Smooth muscle cell (in vitro differentiated cells): ENCODE data around the gene GALNT5. TPM values are rescaled to one million over a fixed set of nuclear protein-coding genes. Genes with fewer than 3 reads are reported as not detected.

ENCODE experiments used
- DNase-seq: peaks from one replicate; lab custom pipeline; 2025; ENCODE audit not compliant: unreplicated experiment; lab: John Stamatoyannopoulos, UW
- H2AFZ ChIP-seq: fragments of 200-600 bp; sonication (generic); 2 replicates; pipeline ENCODE4 v1.6.0; 2016; ENCODE audit warnings: antibody characterized with exemption, low read depth, mild to moderate bottlenecking
- H3F3A ChIP-seq: fragments of 200-600 bp; sonication (generic); 2 replicates; pipeline ENCODE4 v1.6.0; 2017; ENCODE audit warnings: antibody characterized with exemption, low read depth
- H3K27ac ChIP-seq: fragments of 200-600 bp; sonication (generic); 2 replicates; pipeline ENCODE4 v1.5.1; 2016; ENCODE audit warnings: low read depth, mild to moderate bottlenecking
- H3K27me3 ChIP-seq: fragments of 200-600 bp; sonication (generic); 2 replicates; pipeline ENCODE4 v1.6.1; 2016; ENCODE audit warnings: low read depth, mild to moderate bottlenecking
- H3K36me3 ChIP-seq: fragments of 200-600 bp; sonication (generic); 2 replicates; pipeline ENCODE4 v1.5.1; 2016; ENCODE audit warnings: low read depth
- H3K4me1 ChIP-seq: fragments of 200-600 bp; sonication (generic); 2 replicates; pipeline ENCODE4 v1.5.1; 2016; ENCODE audit warnings: low read depth
- H3K4me2 ChIP-seq: fragments of 200-600 bp; sonication (generic); 2 replicates; pipeline ENCODE4 v1.6.0; 2016; ENCODE audit warnings: mild to moderate bottlenecking
- H3K4me3 ChIP-seq: fragments of 200-600 bp; sonication (generic); 2 replicates; pipeline ENCODE4 v1.5.1; 2016; ENCODE audit warnings: mild to moderate bottlenecking
- H3K79me2 ChIP-seq: fragments of 200-600 bp; sonication (generic); 2 replicates; pipeline ENCODE4 v1.6.0; 2016; ENCODE audit warnings: low read depth, mild to moderate bottlenecking
- H3K9ac ChIP-seq: fragments of 200-600 bp; sonication (generic); 2 replicates; pipeline ENCODE4 v1.6.0; 2016; ENCODE audit warnings: low read depth
- H3K9me3 ChIP-seq: fragments of 200-600 bp; sonication (generic); replicated peaks from 2 replicates; pipeline ENCODE4 v1.5.1; 2016; ENCODE audit warnings: low read depth
- H4K20me1 ChIP-seq: fragments of 200-600 bp; sonication (generic); 2 replicates; pipeline ENCODE4 v1.6.0; 2016; ENCODE audit warnings: low read depth
- WGBS: methylation state at CpG from one replicate; pipeline ENCODE4 v1.1.7; 2016; ENCODE audit warnings: low lambda C conversion rate; 5-methylcytosine and 5-hydroxymethylcytosine counted together
- polyA plus RNA-seq: library from polyadenylated mRNA; unstranded; fragments of >200 nt; fragmentation: Nextera tagmentation; extraction: Ambion mirVana; gene quantifications from 2 replicates; pipeline ENCODE4 v1.2.1, GENCODE V29; 2016
- total RNA-seq: library from RNA; depleted of rRNA; stranded (reverse); fragments of >200 nt; gene quantifications from 2 replicates; pipeline ENCODE4 v1.2.3, GENCODE V29; 2014
- TF ChIP-seq, protein P1 (sequence below): fragments of 200-600 bp; sonication (generic); IDR thresholded peaks from 2 replicates; pipeline ENCODE4 v1.5.1; 2017; ENCODE audit warnings: borderline replicate concordance, mild to moderate bottlenecking, antibody characterized with exemption; ENCODE audit not compliant: insufficient read depth, poor library complexity, severe bottlenecking

Gene GALNT5
- total and polyA plus RNA-seq, 2 experiments from 2014 or later, result 1.8 to 2.0 TPM

DNA sequence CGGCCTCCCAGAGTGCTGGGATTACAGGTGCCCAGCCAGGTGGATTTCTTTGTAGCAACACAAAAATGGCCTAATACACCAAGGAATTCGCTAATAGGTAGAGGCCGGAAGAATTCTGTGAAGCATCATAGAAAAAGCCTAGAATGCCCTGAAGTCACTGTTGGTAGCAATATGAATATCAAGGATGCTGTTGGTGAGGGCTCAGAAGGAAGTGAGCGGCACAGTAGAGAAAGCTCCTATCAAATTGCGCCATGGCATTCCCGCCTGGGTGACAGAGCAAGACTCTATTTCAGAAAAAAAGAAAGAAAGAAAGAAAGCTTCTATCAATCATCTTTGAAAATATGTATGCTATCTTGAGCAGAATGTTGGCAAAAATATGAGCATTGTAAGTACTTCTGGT lies 23.8 kb downstream of the GALNT5 start:
- TF ChIP-seq, protein P1, sequence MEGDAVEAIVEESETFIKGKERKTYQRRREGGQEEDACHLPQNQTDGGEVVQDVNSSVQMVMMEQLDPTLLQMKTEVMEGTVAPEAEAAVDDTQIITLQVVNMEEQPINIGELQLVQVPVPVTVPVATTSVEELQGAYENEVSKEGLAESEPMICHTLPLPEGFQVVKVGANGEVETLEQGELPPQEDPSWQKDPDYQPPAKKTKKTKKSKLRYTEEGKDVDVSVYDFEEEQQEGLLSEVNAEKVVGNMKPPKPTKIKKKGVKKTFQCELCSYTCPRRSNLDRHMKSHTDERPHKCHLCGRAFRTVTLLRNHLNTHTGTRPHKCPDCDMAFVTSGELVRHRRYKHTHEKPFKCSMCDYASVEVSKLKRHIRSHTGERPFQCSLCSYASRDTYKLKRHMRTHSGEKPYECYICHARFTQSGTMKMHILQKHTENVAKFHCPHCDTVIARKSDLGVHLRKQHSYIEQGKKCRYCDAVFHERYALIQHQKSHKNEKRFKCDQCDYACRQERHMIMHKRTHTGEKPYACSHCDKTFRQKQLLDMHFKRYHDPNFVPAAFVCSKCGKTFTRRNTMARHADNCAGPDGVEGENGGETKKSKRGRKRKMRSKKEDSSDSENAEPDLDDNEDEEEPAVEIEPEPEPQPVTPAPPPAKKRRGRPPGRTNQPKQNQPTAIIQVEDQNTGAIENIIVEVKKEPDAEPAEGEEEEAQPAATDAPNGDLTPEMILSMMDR, result no peak
- H3K4me2 ChIP-seq, result no peak overlapping the region
- WGBS, result 89% methylated on average over 6 of the region's 6 CpGs

DNA sequence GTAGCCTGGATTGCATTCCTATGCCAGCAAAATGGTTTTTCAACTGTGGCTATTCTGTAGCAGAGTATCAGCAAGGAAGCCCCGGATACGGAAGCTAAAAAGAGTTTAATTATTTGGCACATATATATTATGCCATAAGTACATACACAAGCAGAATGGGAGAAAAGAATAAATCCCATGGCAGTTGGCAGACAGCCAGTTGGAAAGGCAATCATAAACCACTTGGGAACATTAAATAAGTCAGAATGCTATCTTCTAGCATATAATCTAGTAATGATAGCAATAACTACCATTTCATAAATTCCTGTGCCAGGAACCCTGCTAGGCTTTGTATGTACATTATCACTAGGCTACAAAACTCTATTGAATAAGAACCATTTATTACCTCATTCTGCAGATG lies 26.0 kb downstream of the GALNT5 start:
- Histone ChIP-seq H3K4me3 (no peak overlapping the region), H4K20me1 (no peaks in the 10 kb centered on the region), H3K27me3 (no peaks in the 10 kb centered on the region), H3K27ac (no peak overlapping the region), H3K4me1 (no peaks in the 10 kb centered on the region), H3K9ac (no peak overlapping the region), H3K36me3 (no peaks in the 10 kb centered on the region), H3K4me2 (no peak overlapping the region), H3K9me3 (no peaks in the 10 kb centered on the region), H2AFZ (no peak overlapping the region), H3K79me2 (no peaks in the 10 kb centered on the region), H3F3A (no peaks in the 10 kb centered on the region)
- TF ChIP-seq, protein P1, result no peak
- no peak for DNase-seq
- 93% methylated on average over 2 of the region's 2 CpGs for WGBS

More for the DNA sequence above, 23.8 kb downstream of the GALNT5 start:
- Histone ChIP-seq H3K27ac (no peak overlapping the region), H3K79me2 (no peaks in the 10 kb centered on the region), H3K36me3 (no peaks in the 10 kb centered on the region), H3K4me3 (no peak overlapping the region), H3K9me3 (no peaks in the 10 kb centered on the region), H3F3A (no peaks in the 10 kb centered on the region), H3K27me3 (no peaks in the 10 kb centered on the region), H4K20me1 (no peaks in the 10 kb centered on the region), H2AFZ (no peak overlapping the region), H3K9ac (no peak overlapping the region), H3K4me1 (no peaks in the 10 kb centered on the region)
- no peak for DNase-seq

DNA sequence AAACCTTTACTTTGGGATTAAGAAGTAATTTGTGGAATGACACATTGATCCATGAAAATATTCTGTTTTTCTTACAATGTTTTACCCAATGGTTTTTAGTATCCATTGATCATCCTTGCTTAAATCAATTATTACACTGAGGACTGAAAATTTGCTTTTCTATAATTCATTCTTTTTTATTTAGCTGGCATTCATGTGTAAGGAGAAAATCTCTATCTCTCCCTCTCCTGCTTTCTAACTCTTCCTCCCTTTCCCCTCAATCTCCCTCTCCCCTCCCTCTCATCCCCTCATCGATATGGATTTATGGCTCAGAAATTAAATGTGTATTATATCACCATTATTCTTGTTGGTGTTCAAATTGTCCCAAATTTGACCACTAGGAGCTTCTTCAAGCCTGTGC lies 29.7 kb downstream of the GALNT5 start:
- no peak overlapping the region for H3K4me2 ChIP-seq
- H4K20me1 ChIP-seq, result no peaks in the 10 kb centered on the region
- H3F3A ChIP-seq, result no peaks in the 10 kb centered on the region
- H3K9ac ChIP-seq, result no peak overlapping the region
- no peaks in the 10 kb centered on the region for H3K79me2 ChIP-seq
- TF ChIP-seq, protein P1, result no peak
- 89% methylated on average over 1 of the region's 1 CpG for WGBS
- no peak for DNase-seq
- no peaks in the 10 kb centered on the region for H3K9me3 ChIP-seq
- no peak overlapping the region for H3K4me3 ChIP-seq
- no peaks in the 10 kb centered on the region for H3K27me3 ChIP-seq
- no peaks in the 10 kb centered on the region for H3K4me1 ChIP-seq
- no peak overlapping the region for H3K27ac ChIP-seq
- H2AFZ ChIP-seq, result no peak overlapping the region
- no peaks in the 10 kb centered on the region for H3K36me3 ChIP-seq

DNA sequence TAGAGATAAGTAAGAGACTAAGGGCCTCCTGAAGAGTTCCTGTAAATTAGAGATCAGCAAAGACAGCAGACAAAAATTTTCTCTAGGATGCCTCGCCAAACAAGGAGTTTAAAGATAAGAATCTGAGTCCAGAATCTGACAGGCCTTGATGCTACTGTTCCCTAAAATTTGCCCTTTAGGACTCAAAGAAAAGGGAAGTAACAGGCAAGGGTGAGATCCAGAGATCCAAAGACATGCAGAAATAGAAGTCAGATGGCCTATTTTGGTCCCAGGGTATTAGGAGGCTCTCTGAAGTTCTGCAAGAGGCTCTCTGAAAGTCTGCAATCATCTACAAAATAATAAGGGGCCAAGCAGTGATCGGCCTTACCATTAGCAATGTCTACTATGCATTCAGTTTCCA lies 33.0 kb downstream of the GALNT5 start:
- Histone ChIP-seq H3K27me3 (no peaks in the 10 kb centered on the region), H3K4me1 (no peaks in the 10 kb centered on the region), H3K27ac (no peak overlapping the region), H3K36me3 (no peaks in the 10 kb centered on the region), H3K4me3 (no peak overlapping the region), H3F3A (no peaks in the 10 kb centered on the region), H2AFZ (no peak overlapping the region), H3K4me2 (no peak overlapping the region), H3K79me2 (no peaks in the 10 kb centered on the region), H4K20me1 (no peaks in the 10 kb centered on the region), H3K9me3 (no peaks in the 10 kb centered on the region), H3K9ac (no peak overlapping the region)
- DNase-seq, result no peak
- TF ChIP-seq, protein P1, result no peak
- WGBS, result 88% methylated on average over 2 of the region's 2 CpGs
